ENCODE results near the gene BRD1. TPM values are rescaled to one million over a fixed set of nuclear protein-coding genes. Genes with fewer than 3 reads are reported as not detected.
"Not testable (repeated sequence)": the region's sequence is repeated elsewhere in the genome, so short reads cannot be mapped to it uniquely, and the experiment has no call there.

The BRD1 gene
- total RNA-seq, 4 donors from 2014 or later: 69.3 to 116 (median 81.1) TPM

- no peaks in the 10 kb centered on the region for H3K27me3 ChIP-seq
- no peaks in the 10 kb centered on the region for H3K36me3 ChIP-seq
- no peaks in the 10 kb centered on the region for H3K9me3 ChIP-seq
- peaks cover 27% of the 10 kb centered on the region for H3K4me1 ChIP-seq
- WGBS: 85% methylated on average over 5 of the region's 23 CpGs
- H3K4me3 ChIP-seq: no peak overlapping the region
- no peak for DNase-seq (ENCODE audit: low spot score in 2 of 2)
- H3K27ac ChIP-seq: no peak overlapping the region
- no peak for TF ChIP-seq POLR2AphosphoS5 (IDR thresholded peaks at IDR 0.05)
- TF ChIP-seq POLR2A (IDR thresholded peaks at IDR 0.05): no peak
These were observed 28.7 kb upstream of the BRD1 start for GRCh38 chr22:49856343-49856742.

GRCh38 chr22:49855251-49855911 is 27.7 kb upstream of the BRD1 start:
- TF ChIP-seq POLR2A (IDR thresholded peaks at IDR 0.05) (no peak), EP300 (IDR thresholded peaks at IDR 0.05) (no peak), CTCF (IDR thresholded peaks at IDR 0.05) (no peak), POLR2AphosphoS5 (IDR thresholded peaks at IDR 0.05) (no peak)
- H3K4me3 ChIP-seq: peak overlapping the region; percentile 77
- H3K9me3 ChIP-seq: no peaks in the 10 kb centered on the region
- WGBS: 38% methylated on average over 9 of the region's 9 CpGs
- H3K4me1 ChIP-seq: peaks cover 27% of the 10 kb centered on the region
- no peak overlapping the region for H3K27ac ChIP-seq
- no peaks in the 10 kb centered on the region for H3K36me3 ChIP-seq
- H3K27me3 ChIP-seq: peaks cover 2% of the 10 kb centered on the region
- no peak for DNase-seq (ENCODE audit: low spot score in 2 of 2)

- DNase-seq (ENCODE audit: low spot score in 2 of 2): no peak
- H3K27me3 ChIP-seq: peaks cover 14% of the 10 kb centered on the region
- peak overlapping the region; percentile 77 for H3K4me3 ChIP-seq
- no peak for TF ChIP-seq POLR2AphosphoS5 (IDR thresholded peaks at IDR 0.05)
- TF ChIP-seq POLR2A (IDR thresholded peaks at IDR 0.05): no peak
- no peak for TF ChIP-seq CTCF (IDR thresholded peaks at IDR 0.05)
- no peak for TF ChIP-seq EP300 (IDR thresholded peaks at IDR 0.05)
- H3K27ac ChIP-seq: peak overlapping the region; percentile 75
- H3K36me3 ChIP-seq: no peaks in the 10 kb centered on the region
- H3K4me1 ChIP-seq: peaks cover 37% of the 10 kb centered on the region
- H3K9me3 ChIP-seq: no peaks in the 10 kb centered on the region
- 2% methylated on average over 43 of the region's 101 CpGs for WGBS
These were observed 26.5 kb upstream of the BRD1 start for GRCh38 chr22:49853981-49854831.

- peaks cover 24% of the 10 kb centered on the region for H3K27me3 ChIP-seq
- no peaks in the 10 kb centered on the region for H3K9me3 ChIP-seq
- WGBS: 0% methylated on average over 6 of the region's 127 CpGs
- peak within 1 kb of the TSS; percentile 95 for H3K27ac ChIP-seq
- H3K4me3 ChIP-seq: peak within 1 kb of the TSS; percentile 77
- no peaks in the 10 kb centered on the region for H3K36me3 ChIP-seq
- peak; percentile 97 to 98 for DNase-seq (ENCODE audit: low spot score in 2 of 2)
- H3K4me1 ChIP-seq: peaks cover 47% of the 10 kb centered on the region
- TF ChIP-seq EP300 (IDR thresholded peaks at IDR 0.05) (no peak), CTCF (IDR thresholded peaks at IDR 0.05) (no peak), POLR2A (IDR thresholded peaks at IDR 0.05) (peak in 1 of 2 donors; percentile 55), POLR2AphosphoS5 (IDR thresholded peaks at IDR 0.05) (peak in 1 of 3 donors; percentile 23)
These were observed 25.5 kb upstream of the BRD1 start, which contains the start of gene ZBED4 for GRCh38 chr22:49852898-49853894. ZBED4 (plus strand) TSS chr22:49853844; CDS start chr22:49883663, 29,819 bp downstream.

GRCh38 chr22:49852568-49852897 is 24.9 kb upstream of the BRD1 start:
- 64% methylated on average over 13 of the region's 13 CpGs for WGBS
- Histone ChIP-seq H3K4me1 (peaks cover 48% of the 10 kb centered on the region), H3K27ac (peak overlapping the region; percentile 95), H3K27me3 (peaks cover 30% of the 10 kb centered on the region), H3K4me3 (peak overlapping the region; percentile 77)
- H3K9me3 ChIP-seq; DNase-seq (ENCODE audit: low spot score in 2 of 2); H3K36me3 ChIP-seq: not testable (repeated sequence)

Data from suprapubic skin (tissue), 4 donors.